Epithelial cell of proximal tubule (primary cell): Measurements from ENCODE around the gene SHC4. TPM values are rescaled to one million over a fixed set of nuclear protein-coding genes. Genes with fewer than 3 reads are reported as not detected.
A peak's percentile ranks its signal among the peaks of the same experiment; 100 is the strongest.
"Not testable (repeated sequence)": the region's sequence is repeated elsewhere in the genome, so short reads cannot be mapped to it uniquely, and the experiment has no call there.

Experiments used
- DNase-seq: peaks from one replicate; pipeline ENCODE4 v3.0.0-alpha.2; 2011; ENCODE audit warnings: low read depth
- H3K4me3 ChIP-seq: 2 replicates; pipeline ENCODE4 v1.5.1; 2011; ENCODE audit warnings: low read depth, mild to moderate bottlenecking, low read length
- total RNA-seq: library from RNA; depleted of rRNA; stranded (reverse); fragments of >200 nt; gene quantifications from 2 replicates; pipeline ENCODE4 v1.2.3, GENCODE V29; 2015
- TF ChIP-seq, protein P1 (sequence below): conservative IDR thresholded peaks from 2 replicates; pipeline ENCODE4 v1.5.1; 2012; ENCODE audit warnings: low read depth, mild to moderate bottlenecking, low read length

SHC4 gene
- total RNA-seq, 1 donor from 2014 or later, result 9.3 TPM

DNA sequence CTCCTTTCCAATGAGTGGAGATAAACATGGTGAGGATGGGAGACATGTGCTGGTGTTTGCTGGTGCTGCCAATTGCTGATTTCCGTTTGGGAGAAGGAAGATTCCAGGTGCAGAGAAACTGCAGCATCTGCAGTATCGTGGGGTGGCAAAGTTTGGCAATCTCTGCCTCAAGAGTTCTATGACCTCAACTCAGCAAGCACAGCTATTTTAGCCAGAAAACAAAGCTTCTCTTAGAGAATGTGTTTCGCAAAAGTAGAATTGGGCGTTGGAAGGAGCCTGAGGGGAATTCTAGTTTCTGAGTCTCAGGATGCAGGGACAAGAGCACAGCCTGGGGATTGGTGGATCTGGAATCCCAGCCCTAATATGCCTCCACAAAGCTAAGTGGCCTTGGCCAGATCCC is 18.2 kb upstream of the SHC4 start:
- DNase-seq, result no peak
- no peak overlapping the region for H3K4me3 ChIP-seq
- TF ChIP-seq, protein P1, sequence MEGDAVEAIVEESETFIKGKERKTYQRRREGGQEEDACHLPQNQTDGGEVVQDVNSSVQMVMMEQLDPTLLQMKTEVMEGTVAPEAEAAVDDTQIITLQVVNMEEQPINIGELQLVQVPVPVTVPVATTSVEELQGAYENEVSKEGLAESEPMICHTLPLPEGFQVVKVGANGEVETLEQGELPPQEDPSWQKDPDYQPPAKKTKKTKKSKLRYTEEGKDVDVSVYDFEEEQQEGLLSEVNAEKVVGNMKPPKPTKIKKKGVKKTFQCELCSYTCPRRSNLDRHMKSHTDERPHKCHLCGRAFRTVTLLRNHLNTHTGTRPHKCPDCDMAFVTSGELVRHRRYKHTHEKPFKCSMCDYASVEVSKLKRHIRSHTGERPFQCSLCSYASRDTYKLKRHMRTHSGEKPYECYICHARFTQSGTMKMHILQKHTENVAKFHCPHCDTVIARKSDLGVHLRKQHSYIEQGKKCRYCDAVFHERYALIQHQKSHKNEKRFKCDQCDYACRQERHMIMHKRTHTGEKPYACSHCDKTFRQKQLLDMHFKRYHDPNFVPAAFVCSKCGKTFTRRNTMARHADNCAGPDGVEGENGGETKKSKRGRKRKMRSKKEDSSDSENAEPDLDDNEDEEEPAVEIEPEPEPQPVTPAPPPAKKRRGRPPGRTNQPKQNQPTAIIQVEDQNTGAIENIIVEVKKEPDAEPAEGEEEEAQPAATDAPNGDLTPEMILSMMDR, result no peak

DNA sequence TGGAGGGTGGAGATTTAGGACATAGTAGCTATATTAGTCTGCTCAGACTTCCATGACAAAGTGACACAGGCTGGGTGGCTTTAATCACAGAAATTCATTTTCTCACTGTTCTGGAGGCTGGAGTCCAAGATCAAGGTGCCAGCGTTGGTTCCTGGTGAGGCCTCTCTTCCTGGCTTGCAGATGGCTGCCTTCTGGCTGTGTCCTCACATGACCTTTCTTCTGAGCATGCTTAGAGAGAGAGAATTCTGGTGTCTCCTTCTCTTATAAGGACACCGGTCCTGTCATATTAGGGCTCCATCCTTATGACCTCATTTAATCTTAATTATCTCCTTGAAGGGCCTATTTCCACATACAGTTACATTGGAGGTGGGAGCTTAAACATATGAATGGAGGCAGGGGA is 14.9 kb upstream of the SHC4 start:
- TF ChIP-seq, protein P1, result no peak
- DNase-seq, result no peak
- no peak overlapping the region for H3K4me3 ChIP-seq

DNA sequence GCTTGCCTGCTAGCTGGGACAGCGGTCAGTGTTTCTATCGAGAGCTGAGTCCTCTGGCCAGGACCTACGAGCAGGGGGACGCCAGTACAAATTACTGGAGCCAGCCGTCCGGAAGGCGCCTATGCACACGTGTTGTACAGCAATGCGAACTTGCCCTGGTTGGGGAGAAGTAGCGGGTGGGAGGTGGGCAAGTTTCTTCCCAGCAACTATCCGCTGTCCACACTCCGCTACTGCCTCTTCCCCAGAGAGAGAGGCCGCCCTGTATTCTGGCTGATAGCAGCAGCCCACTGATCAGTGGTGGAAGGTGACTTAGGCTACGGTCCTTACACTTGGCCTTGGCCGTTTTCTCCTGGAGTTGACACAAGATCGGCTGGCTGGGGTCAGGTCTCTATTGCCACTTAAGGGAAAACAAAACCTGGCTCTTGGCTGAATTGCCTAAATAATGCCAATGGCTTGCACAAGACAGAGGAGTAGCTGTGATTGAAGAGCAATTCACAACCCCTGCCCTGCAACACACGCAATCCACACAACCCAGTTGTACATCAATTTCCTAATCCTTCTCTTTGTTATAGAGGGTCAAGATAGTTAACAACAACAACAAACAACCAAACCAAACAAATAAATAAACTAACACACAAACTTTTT is 12.8 kb upstream of the SHC4 start:
- DNase-seq, result no peak
- H3K4me3 ChIP-seq, result peak overlapping the region; percentile 64
- TF ChIP-seq, protein P1, result no peak

DNA sequence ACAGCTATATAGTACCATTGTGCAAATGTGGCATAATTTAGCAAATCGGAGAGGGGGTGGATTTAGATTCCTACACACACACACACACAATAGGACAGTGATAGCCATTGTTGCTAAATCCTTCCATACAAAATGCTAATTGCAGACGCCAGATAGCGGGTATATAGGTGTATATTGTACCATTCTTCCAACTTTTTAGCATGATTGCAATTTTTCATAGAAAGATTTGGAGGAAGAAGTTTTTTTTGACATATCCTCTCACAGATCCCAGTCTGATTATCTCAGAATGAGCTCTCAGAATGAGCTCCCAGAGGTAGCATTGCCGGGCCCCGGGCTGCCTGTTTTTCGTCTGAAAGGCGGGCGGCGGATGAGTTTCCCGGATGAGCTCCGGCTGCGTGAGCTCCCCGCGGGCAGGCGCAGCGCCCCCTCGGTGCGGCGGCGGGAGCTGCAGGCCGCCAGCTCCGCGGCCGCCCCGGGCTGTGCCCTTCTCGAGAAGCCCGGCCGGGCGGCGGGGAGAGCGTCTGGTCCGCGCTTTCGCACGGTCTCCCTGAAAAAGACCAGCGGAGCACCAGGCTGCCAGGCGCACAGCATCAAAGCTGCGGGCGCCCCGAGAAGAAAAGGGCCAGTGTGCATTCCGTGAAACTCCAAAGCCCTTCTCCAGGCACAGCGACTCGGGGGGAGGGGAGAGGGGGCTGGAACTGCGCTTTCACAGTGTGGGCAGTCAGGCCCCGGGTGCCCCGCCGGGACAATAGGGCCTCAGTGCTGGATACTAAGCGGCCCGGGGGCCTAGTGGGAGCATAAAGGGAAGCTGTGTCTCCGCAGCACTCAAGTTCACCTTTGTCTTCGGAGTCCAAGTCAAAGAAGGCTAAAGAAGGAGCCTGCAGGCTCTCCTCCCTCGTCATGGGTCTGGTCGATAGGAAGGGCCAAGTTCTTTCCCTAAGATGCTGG is 12.0 kb upstream of the SHC4 start:
- H3K4me3 ChIP-seq, result peak overlapping the region; percentile 64
- DNase-seq, result no peak
- TF ChIP-seq, protein P1, result peak; percentile 67

DNA sequence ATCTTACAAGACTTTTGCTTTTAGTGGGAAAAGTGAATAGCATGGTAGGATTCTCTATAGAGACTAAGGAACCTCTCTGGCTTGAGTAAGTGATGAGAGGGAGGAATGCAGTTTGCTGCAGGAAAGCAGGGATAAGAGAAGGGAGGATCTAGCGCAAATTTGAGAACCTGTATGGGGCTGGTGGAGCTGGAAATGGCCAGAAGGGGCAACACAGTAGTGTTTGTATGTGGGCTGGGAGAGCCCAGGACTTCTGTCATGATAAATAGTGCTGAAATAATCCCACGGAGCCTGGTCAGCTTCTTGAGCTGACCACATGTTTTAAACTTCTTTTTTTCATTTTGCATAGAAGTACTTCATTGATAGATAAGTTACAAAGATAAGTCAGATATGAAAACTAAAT is 11.2 kb upstream of the SHC4 start:
- DNase-seq, result no peak
- no peak overlapping the region for H3K4me3 ChIP-seq
- TF ChIP-seq, protein P1, result no peak

DNA sequence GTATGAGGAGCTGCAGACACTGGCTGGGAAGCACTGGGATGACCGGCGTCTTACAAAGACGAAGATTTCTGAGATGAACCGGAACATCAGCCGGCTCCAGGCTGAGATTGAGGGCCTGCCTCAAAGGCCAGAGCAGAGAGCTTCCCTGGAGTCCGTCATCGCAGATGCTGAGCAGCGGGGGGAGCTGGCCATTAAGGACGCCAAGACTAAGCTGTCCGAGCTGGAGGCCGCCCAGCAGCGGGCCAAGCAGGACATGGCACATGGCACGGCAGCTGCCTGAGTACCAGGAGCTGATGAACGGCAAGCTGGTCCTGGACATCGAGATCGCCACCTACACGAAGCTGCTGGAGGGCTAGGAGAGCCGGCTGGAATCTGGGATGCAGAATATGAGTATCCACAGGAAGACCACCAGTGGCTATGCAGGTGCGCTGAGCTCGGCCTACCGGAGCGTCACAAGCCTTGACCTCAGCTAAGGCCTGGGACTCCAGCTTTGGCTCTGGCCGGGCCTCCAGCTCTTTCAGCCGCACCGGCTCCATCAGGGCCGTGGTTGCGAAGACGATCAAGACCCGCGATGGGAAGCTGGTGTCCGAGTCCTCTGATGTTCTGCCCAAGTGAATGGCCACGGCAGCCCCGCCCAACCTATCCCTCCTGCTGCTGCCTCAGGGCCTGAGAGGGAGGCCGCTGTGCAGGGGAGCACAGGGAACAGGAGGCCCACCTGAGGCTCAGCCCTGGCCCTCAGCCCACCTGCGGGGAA is 9.2 kb upstream of the SHC4 start:
- no peak overlapping the region for H3K4me3 ChIP-seq
- TF ChIP-seq, protein P1, result no peak
- no peak for DNase-seq

DNA sequence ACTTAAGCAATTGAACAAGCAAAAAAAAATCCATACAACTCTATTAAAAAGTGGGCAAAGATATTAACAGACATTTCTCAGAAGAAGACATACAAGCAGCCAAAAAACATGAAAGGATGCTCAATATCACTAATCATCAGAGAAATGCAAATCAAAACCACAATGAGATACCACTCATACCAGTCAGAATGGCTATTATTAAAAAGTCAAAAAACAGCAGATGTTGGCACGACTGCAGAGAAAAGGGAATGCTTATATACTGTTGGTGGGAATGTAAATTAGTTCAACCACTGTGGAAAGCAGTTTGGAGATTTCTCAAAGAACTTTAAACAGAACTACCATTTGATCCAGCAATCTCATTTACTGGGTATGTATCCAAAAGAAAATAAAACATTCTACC is 7.2 kb upstream of the SHC4 start:
- not testable (repeated sequence) for DNase-seq, H3K4me3 ChIP-seq
